GM12891 (cell line): ENCODE results near the gene ATRN.

ENCODE experiments used
- POLR2A ChIP-seq: IDR thresholded peaks from 2 replicates; pipeline ENCODE4 v1.6.1; 2011; ENCODE audit warnings: low read depth, low read length, control low read depth
- TAF1 ChIP-seq: IDR thresholded peaks from 2 replicates; pipeline ENCODE4 v1.6.1; 2011; ENCODE audit warnings: low read depth, low read length, control low read depth

DNA sequence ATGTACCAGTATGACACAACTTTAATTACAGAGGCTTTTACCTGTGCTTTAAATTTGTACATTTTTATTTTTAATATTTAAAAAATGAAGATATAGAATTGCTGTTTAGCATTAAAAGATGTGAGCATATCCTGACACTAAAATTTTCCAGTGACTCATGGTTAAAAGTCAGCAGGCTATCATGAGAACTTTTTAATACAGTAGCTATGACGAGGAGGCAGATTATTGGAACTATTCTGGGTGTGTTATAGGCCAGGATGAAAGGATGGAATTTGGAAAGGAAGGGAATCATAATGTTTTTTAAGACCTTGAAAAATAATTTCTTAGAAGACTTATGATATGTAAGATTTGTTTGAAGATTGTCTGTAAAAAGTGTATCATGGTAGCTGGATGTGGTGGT lies 101.3 kb downstream of the ATRN start:
- no peak for TF ChIP-seq POLR2A
- TF ChIP-seq TAF1: no peak
